Transverse colon (tissue), 4 donors: ENCODE results near the gene KCNK10. TPM values are rescaled to one million over a fixed set of nuclear protein-coding genes. Genes with fewer than 3 reads are reported as not detected.

ENCODE experiments used
- DNase-seq: peaks from one replicate; pipeline ENCODE4 v3.0.0-alpha.2; 2019
- H3K27ac ChIP-seq, 4 donors: fragments of 200-600 bp; sonication (generic); 2 replicates each; pipeline ENCODE4 v1.5.1; 2016 to 2018; ENCODE audit warnings: inconsistent platforms in 4 of 4
- H3K27me3 ChIP-seq: fragments of 200-600 bp; sonication (generic); 2 replicates; pipeline ENCODE4 v1.5.1; 2017; ENCODE audit warnings: inconsistent platforms
- H3K36me3 ChIP-seq, 4 donors: fragments of 200-600 bp; sonication (generic); 2 replicates each; pipeline ENCODE4 v1.5.1; 2017 to 2019; ENCODE audit warnings: inconsistent platforms in 4 of 4
- H3K4me1 ChIP-seq, 4 donors: fragments of 200-600 bp; sonication (generic); 2 replicates each; pipeline ENCODE4 v1.5.1; 2017 to 2020; ENCODE audit warnings: inconsistent platforms in 4 of 4
- H3K4me3 ChIP-seq, 4 donors: fragments of 200-600 bp; sonication (generic); 1 replicate in 1 of 4; 2 replicates in 3 of 4; pipeline versions ENCODE4 v1.5.1 to v1.6.1; 2017 to 2019; ENCODE audit warnings: inconsistent platforms in 4 of 4
- H3K9me3 ChIP-seq, 2 donors: fragments of 200-600 bp; sonication (generic); 2 replicates each; pipeline ENCODE4 v1.5.1; 2017 to 2019; ENCODE audit warnings: inconsistent platforms in 2 of 2
- CTCF ChIP-seq, 5 experiments: fragments of 200-600 bp in 3 of 5; fragments of 450-650 bp in 2 of 5; sonication (generic) in 3 of 5; IDR thresholded peaks; 1 replicate in 2 of 5; 2 replicates in 3 of 5; pipeline ENCODE4 v1.5.1; 2016 to 2017; ENCODE audit warnings: antibody characterized with exemption in 5 of 5, inconsistent platforms in 3 of 5, mild to moderate bottlenecking in 2 of 5, moderate library complexity in 1 of 5
- EP300 ChIP-seq: sonication (generic); formaldehyde crosslinking; IDR thresholded peaks from one replicate; pipeline ENCODE4 v1.6.1; 2017; ENCODE audit warnings: antibody characterized with exemption, low read depth
- POLR2A ChIP-seq: fragments of 450-650 bp; IDR thresholded peaks from one replicate; pipeline ENCODE4 v1.6.1; 2016; ENCODE audit warnings: antibody characterized with exemption, mild to moderate bottlenecking, moderate library complexity
- POLR2AphosphoS5 ChIP-seq, 3 donors: sonication (generic); formaldehyde crosslinking; IDR thresholded peaks; one replicate each; pipeline ENCODE4 v1.6.1; 2016; ENCODE audit warnings: antibody characterized with exemption in 3 of 3
- WGBS, 2 donors: methylation state at CpG; one replicate each; pipeline ENCODE4 v1.1.5; 2018; ENCODE audit warnings: low coverage in 1 of 2; 5-methylcytosine and 5-hydroxymethylcytosine counted together
- in situ Hi-C, 4 donors: fragments of 200-750 bp; cut with MboI; loops; one replicate each; pipeline versions ENCODE4 v1.15.0 to v1.15.1; 2017; ENCODE audit warnings: low sequenced_read_pairs in 3 of 4, low pct_ligation_motif_present in 1 of 4, low pct_unique_long_range_greater_than_20kb in 1 of 4
- intact Hi-C: fragments of 100-400 bp; cut with DNase I; formaldehyde crosslinking; loops from one replicate; pipeline ENCODE4 v1.15.1; 2023; ENCODE audit warnings: low total_unique reads
- total RNA-seq, 4 donors: library from RNA; depleted of rRNA; stranded (reverse); fragments of >200 nt; gene quantifications; one replicate each; pipeline ENCODE4 v1.1.0, GENCODE V29; 2016

The KCNK10 gene
- total RNA-seq, 4 donors from 2014 or later, result 2.2 to 7.4 (median 3.2) TPM

GRCh38 chr14:88359500-88359899 is 36.4 kb upstream of the KCNK10 start:
- no peaks in the 10 kb centered on the region for H3K27me3 ChIP-seq
- no peaks in the 10 kb centered on the region for H3K9me3 ChIP-seq
- in situ Hi-C loops (no loop called here), intact Hi-C loops (no loop called here)
- 51 to 73% methylated on average over 2 of the region's 2 CpGs for WGBS, 2 donors
- H3K36me3 ChIP-seq, result no peaks in the 10 kb centered on the region
- no peaks in the 10 kb centered on the region for H3K4me1 ChIP-seq
- no peak for TF ChIP-seq POLR2A
- no peak for TF ChIP-seq POLR2AphosphoS5 (IDR thresholded peaks at IDR 0.05)
- no peak for TF ChIP-seq EP300
- no peak for TF ChIP-seq CTCF (IDR thresholded peaks at IDR 0.05)
- no peak overlapping the region for H3K4me3 ChIP-seq
- H3K27ac ChIP-seq, result no peak overlapping the region
- no peak for DNase-seq

- no peaks in the 10 kb centered on the region for H3K4me1 ChIP-seq
- no peak overlapping the region for H3K27ac ChIP-seq
- TF ChIP-seq EP300 (no peak), CTCF (IDR thresholded peaks at IDR 0.05) (no peak), POLR2AphosphoS5 (IDR thresholded peaks at IDR 0.05) (no peak), POLR2A (no peak)
- H3K9me3 ChIP-seq, result no peaks in the 10 kb centered on the region
- H3K36me3 ChIP-seq, result no peaks in the 10 kb centered on the region
- H3K27me3 ChIP-seq, result no peaks in the 10 kb centered on the region
- WGBS, 2 donors, result 48 to 76% methylated on average over 3 of the region's 3 CpGs
- H3K4me3 ChIP-seq, result no peak overlapping the region
- no peak for DNase-seq
- intact Hi-C loops, result no loop called here
- in situ Hi-C loops, result no loop called here
Measured at GRCh38 chr14:88354358-88354757, 31.3 kb upstream of the KCNK10 start.

GRCh38 chr14:88352698-88353097 is 29.6 kb upstream of the KCNK10 start:
- Histone ChIP-seq H3K27me3 (no peaks in the 10 kb centered on the region), H3K36me3 (no peaks in the 10 kb centered on the region), H3K4me3 (no peak overlapping the region), H3K27ac (no peak overlapping the region), H3K4me1 (no peaks in the 10 kb centered on the region), H3K9me3 (no peaks in the 10 kb centered on the region)
- WGBS, 2 donors, result 68 to 69% methylated on average over 3 of the region's 3 CpGs
- intact Hi-C loops, result no loop called here
- no peak for DNase-seq
- in situ Hi-C loops, result no loop called here
- TF ChIP-seq POLR2AphosphoS5 (IDR thresholded peaks at IDR 0.05) (no peak), POLR2A (no peak), CTCF (IDR thresholded peaks at IDR 0.05) (no peak), EP300 (no peak)

GRCh38 chr14:88351966-88352691 is 29.1 kb upstream of the KCNK10 start:
- WGBS, 2 donors, result 50 to 78% methylated on average over 2 to 4 of the region's 4 CpGs
- H3K36me3 ChIP-seq, result no peaks in the 10 kb centered on the region
- no peaks in the 10 kb centered on the region for H3K4me1 ChIP-seq
- no peaks in the 10 kb centered on the region for H3K9me3 ChIP-seq
- no peak for DNase-seq
- in situ Hi-C loops, result no loop called here
- intact Hi-C loops, result no loop called here
- no peak overlapping the region for H3K4me3 ChIP-seq
- H3K27me3 ChIP-seq, result no peaks in the 10 kb centered on the region
- TF ChIP-seq CTCF (IDR thresholded peaks at IDR 0.05), result no peak
- no peak overlapping the region for H3K27ac ChIP-seq
